Ramos (cell line): ENCODE data around the gene TSPAN16.
"Not testable (repeated sequence)": the region's sequence is repeated elsewhere in the genome, so short reads cannot be mapped to it uniquely, and the experiment has no call there.

Source experiments
- in situ Hi-C: fragments of 300-500 bp; cut with MboI; formaldehyde crosslinking; loops from one replicate; pipeline ENCODE4 v1.14.3; 2022; ENCODE audit warnings: low sequenced_read_pairs; ENCODE audit not compliant: unreplicated experiment

Gene TSPAN16

GRCh38 chr19:11338569-11339253 is 42.8 kb downstream of the TSPAN16 start:
- in situ Hi-C loops: no loop called here

GRCh38 chr19:11339254-11340098 is 43.5 kb downstream of the TSPAN16 start, which contains the start of gene RAB3D:
RAB3D (minus strand) TSS chr19:11339657; CDS start chr19:11337399, 2,258 bp downstream.
- in situ Hi-C loops: no loop called here

DNA sequence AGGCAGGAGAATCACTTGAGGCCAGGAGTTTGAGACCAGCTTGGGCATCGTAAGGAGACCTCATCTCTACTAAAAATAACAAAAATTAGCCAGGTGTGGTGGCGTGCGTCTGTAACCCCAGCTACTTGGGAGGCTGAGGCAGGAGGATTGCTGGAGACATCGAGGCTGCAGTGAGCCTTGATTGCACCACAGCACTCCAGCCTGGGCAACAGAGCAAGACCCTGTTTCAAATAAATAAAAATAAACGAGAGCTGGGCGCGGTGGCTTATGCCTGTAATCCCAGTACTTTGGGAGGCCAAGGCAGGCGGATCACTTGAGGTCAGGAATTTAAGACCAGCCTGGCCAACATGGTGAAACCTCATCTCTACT is 44.1 kb downstream of the TSPAN16 start:
- in situ Hi-C loops: not testable (repeated sequence)

DNA sequence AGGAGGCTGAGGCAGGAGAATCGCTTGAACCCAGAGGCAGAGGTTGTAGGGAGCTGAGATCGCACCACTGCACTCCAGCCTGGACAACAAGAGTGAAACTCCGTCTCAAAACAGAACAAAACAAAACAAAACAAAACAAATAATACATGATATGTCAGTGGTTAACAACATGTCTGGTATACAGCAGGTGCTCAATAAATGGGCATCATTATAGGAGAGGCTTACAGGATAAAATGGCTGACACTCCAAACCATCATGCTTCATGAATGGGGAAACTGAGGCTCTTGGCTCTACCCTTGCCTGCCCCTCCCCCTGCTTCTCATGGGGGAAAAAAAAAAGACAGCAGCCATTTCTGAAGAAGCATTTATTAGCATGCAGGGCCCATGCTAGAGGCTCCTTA is 46.5 kb downstream of the TSPAN16 start:
- in situ Hi-C loops: no loop called here

DNA sequence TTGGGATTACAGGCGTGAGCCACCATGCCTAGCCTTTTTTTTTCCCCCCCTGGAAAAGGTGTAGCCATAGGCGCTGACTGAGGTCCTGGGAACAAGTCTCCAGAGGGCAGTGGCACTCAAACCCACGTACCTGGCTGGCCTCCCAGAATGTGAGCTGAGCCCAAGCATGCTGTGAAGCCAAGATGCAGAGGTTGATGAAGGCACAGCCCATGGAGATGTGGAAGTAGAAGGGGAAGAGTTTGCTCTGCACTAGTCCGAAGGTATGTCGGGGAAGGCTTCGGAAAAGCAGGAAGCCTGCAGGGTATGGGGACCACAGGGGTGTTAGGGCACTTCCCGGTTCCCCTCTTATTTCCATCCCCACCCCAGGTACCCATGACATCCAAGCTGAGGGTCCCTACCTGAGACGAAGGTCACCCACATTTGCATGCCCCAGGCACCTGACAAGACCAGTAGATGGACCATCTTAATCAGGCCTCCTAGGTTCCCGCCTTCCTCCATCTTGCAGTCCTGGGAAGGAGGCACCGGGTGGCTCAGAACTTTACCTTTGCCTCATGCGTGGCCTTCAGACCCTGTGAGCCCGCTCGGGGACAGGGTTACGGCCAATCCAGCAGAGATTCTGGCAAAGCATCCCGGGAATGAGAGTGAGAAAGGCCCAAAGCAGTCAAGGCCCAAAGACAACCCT is 49.3 kb downstream of the TSPAN16 start:
- in situ Hi-C loops: no loop called here

DNA sequence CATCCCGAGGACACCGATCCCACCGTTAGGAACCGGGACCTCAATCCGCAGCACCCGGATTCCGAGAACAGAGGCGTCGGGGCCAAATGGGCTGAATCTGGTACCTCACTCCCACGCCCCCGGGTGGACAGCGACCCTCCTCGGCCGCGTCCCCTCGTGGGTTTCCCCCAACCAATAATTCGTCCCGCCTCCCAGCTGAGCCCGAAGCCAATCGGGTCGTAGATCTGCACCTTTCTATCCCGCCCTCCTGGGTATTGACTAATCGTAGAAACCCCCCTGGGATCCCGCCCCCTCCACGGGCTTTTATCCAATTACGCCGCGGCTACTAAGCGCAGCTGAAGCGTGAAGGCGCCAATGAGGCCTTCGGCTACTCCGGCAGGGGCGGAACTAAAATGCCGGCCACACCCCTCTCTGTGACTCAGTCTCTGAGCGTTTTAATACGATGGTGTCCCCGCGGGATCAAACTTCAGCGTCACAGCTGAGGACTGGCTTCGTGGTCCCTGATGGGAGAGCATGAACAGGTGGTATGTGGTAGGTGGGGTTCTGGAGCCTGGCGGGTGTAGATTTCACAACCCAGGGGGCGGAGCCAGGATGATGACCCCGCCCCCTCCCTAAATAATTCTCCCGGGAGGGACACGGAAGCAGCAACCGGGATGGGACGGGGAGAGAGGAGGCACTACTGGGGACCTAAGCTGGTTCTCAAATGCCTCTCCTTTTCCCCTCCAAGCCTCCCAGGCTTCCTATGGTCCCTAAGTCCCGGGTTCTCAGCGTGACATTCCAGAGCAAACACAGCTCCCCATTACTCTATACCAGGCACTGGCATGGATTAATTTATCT is 50.4 kb downstream of the TSPAN16 start, which contains the start of the genes CCDC159 and TMEM205:
Gene CCDC159 (plus strand): TSS at position 416 of the 837 bp plus-strand sequence. CDS start 88 bp downstream, at position 504.
Gene TMEM205 (minus strand): TSS at position 165 of the 837 bp plus-strand sequence. CDS start 649 bp downstream, outside the sequence.
- in situ Hi-C loops: no loop called here

GRCh38 chr19:11347546-11348039 is 51.6 kb downstream of the TSPAN16 start:
- in situ Hi-C loops: no loop called here

GRCh38 chr19:11349171-11349570 is 53.2 kb downstream of the TSPAN16 start:
- in situ Hi-C loops: no loop called here

DNA sequence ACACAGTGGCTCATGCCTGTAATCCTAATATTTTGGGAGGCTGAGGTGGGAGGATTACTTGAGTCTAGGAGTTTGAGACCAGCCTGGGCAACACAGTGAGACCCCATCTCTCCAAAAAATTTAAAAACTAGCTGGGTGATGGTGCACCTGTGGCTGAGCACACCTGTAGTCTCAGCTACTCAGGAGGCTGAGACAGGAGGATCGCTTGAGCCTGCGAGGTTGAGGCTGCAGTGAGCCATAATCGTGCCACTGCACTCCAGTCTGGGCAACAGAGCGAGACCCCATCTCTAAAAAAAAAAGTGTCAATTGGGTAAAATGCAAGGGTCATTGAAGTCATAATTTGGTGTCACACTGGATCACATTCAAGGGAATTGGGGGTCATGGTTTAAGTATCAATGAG is 58.1 kb downstream of the TSPAN16 start:
- in situ Hi-C loops: not testable (repeated sequence)

DNA sequence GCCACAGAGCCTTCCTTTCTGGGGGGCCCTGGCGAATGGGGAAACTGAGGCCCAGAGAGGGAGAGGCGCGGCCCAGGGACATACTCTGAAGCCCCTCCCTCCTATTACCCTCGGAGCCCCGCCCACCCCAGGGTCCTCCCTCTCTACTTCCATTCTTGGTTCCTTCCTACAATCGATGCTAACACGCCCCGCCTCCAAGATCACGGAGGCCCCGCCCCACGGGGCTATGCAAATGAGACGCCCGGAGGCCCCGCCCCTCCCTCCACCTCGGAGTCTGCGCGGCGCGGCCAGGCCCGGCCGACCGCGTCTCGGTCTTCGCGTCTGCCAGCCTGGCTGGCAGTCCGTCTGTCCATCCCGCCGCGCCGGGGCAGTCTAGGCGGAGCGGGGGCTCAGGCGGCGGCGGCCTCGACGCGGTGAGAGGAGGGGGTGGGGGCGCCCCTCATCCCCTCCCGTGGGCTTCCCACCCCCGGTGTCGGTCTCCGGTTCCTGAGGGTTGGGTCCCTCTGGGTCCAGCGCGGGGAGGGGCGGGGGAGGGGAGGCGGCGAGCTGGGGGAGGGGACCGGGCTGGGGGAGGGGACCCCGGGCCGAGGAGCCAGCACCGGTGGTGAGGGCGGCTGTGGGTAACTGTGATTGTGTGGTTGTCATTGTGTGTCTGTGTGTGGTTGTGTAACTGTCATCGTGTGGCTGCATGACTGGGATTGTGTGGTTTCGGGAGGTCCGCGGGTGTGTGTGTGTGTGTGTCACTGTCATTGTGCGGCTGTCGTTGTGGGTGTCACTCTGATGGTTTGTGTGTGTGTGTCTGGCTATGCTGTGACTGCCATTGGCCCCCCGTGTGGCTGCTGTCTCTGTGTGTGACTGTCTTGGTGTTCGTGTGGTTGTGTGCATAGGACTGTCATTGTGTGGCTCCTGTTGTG is 59.5 kb downstream of the TSPAN16 start, which contains the start of gene PLPPR2:
Gene PLPPR2 (plus strand): TSS at position 273 of the 914 bp plus-strand sequence. CDS start 2,242 bp downstream, outside the sequence.
- in situ Hi-C loops: no loop called here

DNA sequence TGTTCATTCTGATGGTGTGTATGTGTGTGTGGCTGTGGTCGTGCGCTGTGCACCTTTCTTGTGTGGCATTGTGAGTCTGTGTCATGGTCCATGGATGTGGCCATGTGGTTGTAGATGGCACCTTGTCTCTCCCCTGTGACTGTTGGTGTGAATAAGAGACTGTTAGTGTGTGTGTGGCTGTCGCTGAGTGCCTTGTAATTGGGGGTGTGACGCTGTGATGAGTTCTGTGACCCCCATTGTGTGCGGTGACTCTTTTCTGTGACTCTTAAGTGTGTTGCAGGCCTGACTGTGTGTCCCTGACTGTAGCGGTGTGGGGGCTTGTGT is 60.1 kb downstream of the TSPAN16 start:
- in situ Hi-C loops: no loop called here

DNA sequence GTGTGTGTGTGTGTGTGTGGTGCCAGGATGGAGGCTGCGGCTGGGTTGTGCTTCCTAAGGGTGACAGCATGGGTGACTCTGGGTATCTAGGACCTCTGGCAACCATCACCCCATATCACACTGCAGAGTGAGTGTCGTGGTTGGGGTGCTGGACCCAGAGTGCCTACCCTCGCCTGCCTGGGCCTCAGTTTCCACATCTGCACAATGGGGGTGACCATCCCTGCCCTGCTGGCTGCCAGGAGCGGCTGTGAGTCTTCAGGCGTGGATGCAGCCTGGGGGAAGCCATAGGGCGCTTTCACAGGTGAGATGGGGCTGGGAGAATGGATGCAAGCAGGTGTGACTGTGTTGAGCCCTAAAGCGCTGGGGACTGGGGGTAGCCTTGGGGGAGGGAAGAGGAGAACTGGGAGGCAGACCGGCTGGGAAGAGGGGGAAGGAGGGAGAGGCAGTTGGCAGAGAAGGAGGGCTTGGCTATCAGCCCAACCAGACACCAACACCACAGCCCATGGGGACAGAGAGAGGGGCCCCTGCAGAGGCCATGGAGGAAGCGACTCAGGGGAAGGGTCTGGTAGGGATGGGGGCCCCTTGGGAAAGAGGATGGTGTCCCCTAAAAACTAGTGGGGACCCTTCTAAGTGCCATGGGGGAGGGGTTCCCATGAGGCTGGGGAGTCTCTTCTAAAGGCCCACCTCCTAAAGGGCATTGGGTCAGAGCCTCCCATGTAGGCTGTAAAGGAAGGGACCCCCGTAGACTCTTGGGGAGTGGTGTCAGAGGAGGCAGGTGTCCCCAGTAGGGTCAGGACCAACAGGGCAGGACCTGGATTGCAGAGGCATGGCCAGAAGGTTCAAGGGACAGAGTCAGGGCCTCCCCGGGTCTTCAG is 61.0 kb downstream of the TSPAN16 start:
- in situ Hi-C loops: no loop called here

DNA sequence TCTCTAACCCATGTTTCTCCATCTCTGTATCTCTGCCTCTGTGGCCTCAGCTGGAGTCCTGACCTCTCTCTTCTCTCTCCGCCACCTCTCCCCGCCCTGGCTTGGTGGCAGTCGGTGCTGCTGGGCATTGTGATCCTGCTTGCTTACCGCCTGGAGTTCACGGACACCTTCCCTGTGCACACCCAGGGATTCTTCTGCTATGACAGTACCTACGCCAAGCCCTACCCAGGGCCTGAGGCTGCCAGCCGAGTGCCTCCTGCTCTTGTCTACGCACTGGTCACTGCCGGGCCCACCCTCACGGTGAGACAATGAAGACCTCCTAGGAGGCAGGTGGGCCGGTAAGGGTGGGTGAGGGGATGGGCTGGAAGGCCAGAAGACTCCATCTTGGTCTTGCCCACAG is 63.5 kb downstream of the TSPAN16 start:
- in situ Hi-C loops: no loop called here

GRCh38 chr19:11361037-11361770 is 65.2 kb downstream of the TSPAN16 start:
- in situ Hi-C loops: no loop called here

- in situ Hi-C loops: no loop called here
Measured at GRCh38 chr19:11361771-11362731, 66.1 kb downstream of the TSPAN16 start.

- in situ Hi-C loops: no loop called here
Measured at GRCh38 chr19:11363881-11364280, 67.9 kb downstream of the TSPAN16 start.
